Measurements from ENCODE around the gene IL17RA.

The IL17RA gene

DNA sequence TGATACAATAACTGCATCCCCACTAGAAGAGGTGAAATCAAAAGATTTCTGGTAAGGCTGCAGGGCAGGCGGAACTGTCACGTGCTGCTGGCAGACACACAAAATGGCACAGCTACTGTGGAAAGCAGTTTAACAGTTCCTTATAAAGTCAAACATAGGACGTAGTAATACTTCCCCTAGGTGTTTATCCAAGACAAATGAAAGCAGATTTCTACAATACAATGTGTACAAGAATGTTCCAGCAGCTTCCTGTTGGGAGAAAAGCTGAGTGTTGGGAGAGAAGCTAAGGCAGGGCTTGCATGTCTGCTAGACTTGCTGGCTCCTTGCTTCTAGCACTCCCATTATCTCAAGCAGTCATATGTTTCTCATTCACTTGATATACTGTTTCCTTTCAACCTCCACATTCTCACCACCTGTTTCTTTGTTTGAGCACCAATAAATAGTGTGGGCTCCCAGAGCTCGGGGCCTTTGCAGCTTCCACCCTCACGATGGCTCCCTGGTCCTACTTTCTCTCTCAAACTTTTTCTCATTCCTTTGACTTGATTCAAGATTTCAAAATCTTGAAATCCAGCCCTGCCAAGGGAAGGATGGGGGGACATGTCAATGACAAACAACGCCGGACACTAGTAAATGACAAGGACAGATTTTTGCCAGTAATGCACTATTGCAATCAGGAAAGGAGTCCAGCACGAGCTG, 21.2 kb upstream of the IL17RA start:
- Histone ChIP-seq H3K4me3 (ENCODE audit: low read length) (no peak overlapping the region), H3K4me1 (ENCODE audit: control insufficient read depth, insufficient read depth, low read length) (no peaks in the 10 kb centered on the region), H3K9ac (ENCODE audit: low read length) (no peak overlapping the region), H3K36me3 (ENCODE audit: control insufficient read depth, insufficient read depth, low read length) (no peaks in the 10 kb centered on the region), H3K27me3 (ENCODE audit: control insufficient read depth, insufficient read depth, low read length) (peaks cover 3% of the 10 kb centered on the region), H3K27ac (ENCODE audit: low read depth, low read length) (no peak overlapping the region)

DNA sequence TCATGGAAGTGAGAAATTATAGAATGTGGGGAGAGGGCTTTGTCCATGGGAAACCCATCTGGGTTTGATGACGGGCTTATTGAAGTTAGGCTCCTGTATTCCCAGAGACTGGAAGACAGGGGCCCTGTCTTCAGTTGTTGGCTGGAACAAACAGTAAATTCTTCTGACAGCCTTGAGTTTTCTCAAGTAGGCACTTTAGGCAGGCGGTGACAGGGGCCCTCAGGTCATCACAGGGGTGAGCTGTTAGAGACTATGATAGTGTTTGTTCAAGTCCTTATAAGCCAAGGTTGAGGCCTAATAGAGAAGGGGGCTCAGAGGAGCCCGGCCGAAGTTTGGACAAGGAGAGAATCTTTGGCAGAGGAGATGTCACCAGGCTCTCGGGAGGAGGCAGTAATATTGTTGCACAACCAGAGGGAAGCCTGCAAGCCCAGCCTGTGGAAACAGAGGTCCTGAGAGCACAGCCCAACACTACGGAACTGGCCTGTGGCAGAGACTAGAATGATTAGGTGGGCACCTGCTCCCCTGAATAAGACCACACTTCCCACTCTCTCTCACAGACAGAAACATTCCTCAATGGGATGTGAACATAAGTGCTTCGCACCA, 20.2 kb upstream of the IL17RA start:
- Histone ChIP-seq H3K9ac (ENCODE audit: low read length) (no peak overlapping the region), H3K4me3 (ENCODE audit: low read length) (no peak overlapping the region), H3K27ac (ENCODE audit: low read depth, low read length) (no peak overlapping the region), H3K4me1 (ENCODE audit: control insufficient read depth, insufficient read depth, low read length) (no peaks in the 10 kb centered on the region), H3K27me3 (ENCODE audit: control insufficient read depth, insufficient read depth, low read length) (peaks cover 3% of the 10 kb centered on the region), H3K36me3 (ENCODE audit: control insufficient read depth, insufficient read depth, low read length) (no peaks in the 10 kb centered on the region)

DNA sequence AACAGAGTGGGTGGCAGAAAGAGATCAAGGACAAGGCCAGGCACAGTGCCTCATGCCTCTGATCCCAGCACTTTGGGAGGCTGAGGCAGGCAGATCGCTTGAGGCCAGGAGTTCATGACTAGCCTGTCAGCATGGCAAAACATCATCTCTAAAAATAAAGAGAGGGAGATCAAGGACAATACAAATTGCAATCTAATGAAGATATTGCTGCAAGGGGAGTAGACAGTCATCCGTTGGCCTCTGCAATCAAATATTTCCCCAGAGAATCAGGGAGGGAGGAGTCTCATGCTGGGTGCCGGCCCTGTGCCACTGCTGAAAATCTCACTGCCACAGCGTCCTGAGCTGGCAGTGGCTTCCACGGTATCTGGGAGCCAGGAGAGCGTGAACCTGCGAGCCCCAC, 19.4 kb upstream of the IL17RA start:
- H3K27ac ChIP-seq (ENCODE audit: low read depth, low read length) = no peak overlapping the region

GRCh38 chr22:17072877-17073276, 11.9 kb upstream of the IL17RA start:
- no peaks in the 10 kb centered on the region for H3K36me3 ChIP-seq (ENCODE audit: control insufficient read depth, insufficient read depth, low read length)
- no peaks in the 10 kb centered on the region for H3K27me3 ChIP-seq (ENCODE audit: control insufficient read depth, insufficient read depth, low read length)
- no peak overlapping the region for H3K27ac ChIP-seq (ENCODE audit: low read depth, low read length)
- H3K4me1 ChIP-seq (ENCODE audit: control insufficient read depth, insufficient read depth, low read length) = no peaks in the 10 kb centered on the region
- H3K9ac ChIP-seq (ENCODE audit: low read length) = no peak overlapping the region
- no peak overlapping the region for H3K4me3 ChIP-seq (ENCODE audit: low read length)

More for the DNA sequence above, 19.4 kb upstream of the IL17RA start:
- Histone ChIP-seq H3K4me1 (ENCODE audit: control insufficient read depth, insufficient read depth, low read length) (no peaks in the 10 kb centered on the region), H3K27me3 (ENCODE audit: control insufficient read depth, insufficient read depth, low read length) (peaks cover 3% of the 10 kb centered on the region), H3K4me3 (ENCODE audit: low read length) (no peak overlapping the region), H3K9ac (ENCODE audit: low read length) (no peak overlapping the region), H3K36me3 (ENCODE audit: control insufficient read depth, insufficient read depth, low read length) (no peaks in the 10 kb centered on the region)

- no peaks in the 10 kb centered on the region for H3K36me3 ChIP-seq (ENCODE audit: control insufficient read depth, insufficient read depth, low read length)
- H3K27ac ChIP-seq (ENCODE audit: low read depth, low read length) = no peak overlapping the region
- no peak overlapping the region for H3K4me3 ChIP-seq (ENCODE audit: low read length)
- H3K9ac ChIP-seq (ENCODE audit: low read length) = no peak overlapping the region
- no peaks in the 10 kb centered on the region for H3K4me1 ChIP-seq (ENCODE audit: control insufficient read depth, insufficient read depth, low read length)
- H3K27me3 ChIP-seq (ENCODE audit: control insufficient read depth, insufficient read depth, low read length) = no peaks in the 10 kb centered on the region
These were observed 10.2 kb upstream of the IL17RA start for GRCh38 chr22:17074648-17075002.

- Histone ChIP-seq H3K9ac (ENCODE audit: low read length) (no peak overlapping the region), H3K4me1 (ENCODE audit: control insufficient read depth, insufficient read depth, low read length) (no peaks in the 10 kb centered on the region), H3K36me3 (ENCODE audit: control insufficient read depth, insufficient read depth, low read length) (no peaks in the 10 kb centered on the region), H3K27ac (ENCODE audit: low read depth, low read length) (no peak overlapping the region), H3K4me3 (ENCODE audit: low read length) (no peak overlapping the region), H3K27me3 (ENCODE audit: control insufficient read depth, insufficient read depth, low read length) (no peaks in the 10 kb centered on the region)
These were observed 7.5 kb upstream of the IL17RA start for GRCh38 chr22:17077255-17077654.

- Histone ChIP-seq H3K4me1 (ENCODE audit: control insufficient read depth, insufficient read depth, low read length) (no peaks in the 10 kb centered on the region), H3K9ac (ENCODE audit: low read length) (no peak overlapping the region), H3K4me3 (ENCODE audit: low read length) (no peak overlapping the region), H3K27me3 (ENCODE audit: control insufficient read depth, insufficient read depth, low read length) (no peaks in the 10 kb centered on the region), H3K36me3 (ENCODE audit: control insufficient read depth, insufficient read depth, low read length) (no peaks in the 10 kb centered on the region), H3K27ac (ENCODE audit: low read depth, low read length) (no peak overlapping the region)
These were observed 5.2 kb upstream of the IL17RA start for GRCh38 chr22:17079572-17079971.

DNA sequence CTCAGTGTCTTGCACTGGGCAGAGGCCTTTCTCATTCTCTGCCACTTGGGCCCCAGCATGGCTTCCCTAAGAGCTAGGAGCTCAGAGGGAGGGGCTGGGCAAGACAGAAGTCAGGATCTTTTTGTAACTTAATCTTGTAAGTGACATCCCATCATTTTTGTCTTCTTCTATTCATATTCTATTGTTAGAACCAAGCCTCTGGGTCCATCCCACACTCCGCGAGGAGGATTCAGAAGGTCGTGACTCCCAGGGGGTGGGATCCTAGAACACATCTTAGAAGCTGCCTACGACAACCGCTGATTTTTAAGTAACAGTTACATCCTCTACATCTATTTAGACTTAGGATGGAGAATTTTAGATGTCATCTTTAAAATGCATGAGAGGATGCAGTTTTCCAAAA, 1.5 kb upstream of the IL17RA start:
- no peaks in the 10 kb centered on the region for H3K36me3 ChIP-seq (ENCODE audit: control insufficient read depth, insufficient read depth, low read length)
- H3K27ac ChIP-seq (ENCODE audit: low read depth, low read length) = no peak overlapping the region
- H3K4me3 ChIP-seq (ENCODE audit: low read length) = no peak overlapping the region
- H3K27me3 ChIP-seq (ENCODE audit: control insufficient read depth, insufficient read depth, low read length) = no peaks in the 10 kb centered on the region
- H3K4me1 ChIP-seq (ENCODE audit: control insufficient read depth, insufficient read depth, low read length) = no peaks in the 10 kb centered on the region
- H3K9ac ChIP-seq (ENCODE audit: low read length) = no peak overlapping the region

DNA sequence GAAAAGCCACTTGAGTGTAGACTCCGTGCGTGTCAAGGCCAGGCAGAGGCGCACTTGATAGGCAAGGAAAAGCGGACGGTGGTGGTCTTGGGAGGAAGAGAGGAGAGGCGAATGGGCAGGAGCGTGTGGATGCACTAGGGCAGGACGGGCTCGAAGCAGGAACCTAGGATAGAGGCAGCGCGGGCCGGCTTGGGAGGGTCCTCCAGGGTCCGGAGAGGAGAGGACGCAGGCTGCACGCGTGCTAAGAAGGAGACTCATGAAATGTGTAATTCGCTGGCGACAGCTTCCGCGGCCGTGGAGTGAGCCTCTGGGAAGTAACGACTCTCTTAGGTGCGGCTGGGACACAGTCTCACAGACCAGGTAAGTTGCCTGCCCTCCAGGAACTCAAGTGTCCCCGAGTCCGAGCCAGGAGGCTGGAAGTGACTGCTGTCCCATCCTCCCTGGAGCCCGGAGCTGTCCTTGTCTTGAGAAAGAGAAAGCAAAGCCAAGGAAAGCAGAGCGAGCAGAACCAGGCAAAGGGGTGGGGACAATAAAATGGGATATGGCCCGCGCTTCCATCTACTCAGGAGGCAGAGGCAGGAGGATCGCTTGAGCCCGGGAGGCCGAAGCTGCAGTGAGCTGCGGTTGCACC, 874 bp upstream of the IL17RA start:
- Histone ChIP-seq H3K27ac (ENCODE audit: low read depth, low read length) (no peak overlapping the region), H3K4me1 (ENCODE audit: control insufficient read depth, insufficient read depth, low read length) (no peaks in the 10 kb centered on the region), H3K4me3 (ENCODE audit: low read length) (peak overlapping the region; percentile 80), H3K9ac (ENCODE audit: low read length) (no peak overlapping the region), H3K27me3 (ENCODE audit: control insufficient read depth, insufficient read depth, low read length) (no peaks in the 10 kb centered on the region), H3K36me3 (ENCODE audit: control insufficient read depth, insufficient read depth, low read length) (no peaks in the 10 kb centered on the region)

DNA sequence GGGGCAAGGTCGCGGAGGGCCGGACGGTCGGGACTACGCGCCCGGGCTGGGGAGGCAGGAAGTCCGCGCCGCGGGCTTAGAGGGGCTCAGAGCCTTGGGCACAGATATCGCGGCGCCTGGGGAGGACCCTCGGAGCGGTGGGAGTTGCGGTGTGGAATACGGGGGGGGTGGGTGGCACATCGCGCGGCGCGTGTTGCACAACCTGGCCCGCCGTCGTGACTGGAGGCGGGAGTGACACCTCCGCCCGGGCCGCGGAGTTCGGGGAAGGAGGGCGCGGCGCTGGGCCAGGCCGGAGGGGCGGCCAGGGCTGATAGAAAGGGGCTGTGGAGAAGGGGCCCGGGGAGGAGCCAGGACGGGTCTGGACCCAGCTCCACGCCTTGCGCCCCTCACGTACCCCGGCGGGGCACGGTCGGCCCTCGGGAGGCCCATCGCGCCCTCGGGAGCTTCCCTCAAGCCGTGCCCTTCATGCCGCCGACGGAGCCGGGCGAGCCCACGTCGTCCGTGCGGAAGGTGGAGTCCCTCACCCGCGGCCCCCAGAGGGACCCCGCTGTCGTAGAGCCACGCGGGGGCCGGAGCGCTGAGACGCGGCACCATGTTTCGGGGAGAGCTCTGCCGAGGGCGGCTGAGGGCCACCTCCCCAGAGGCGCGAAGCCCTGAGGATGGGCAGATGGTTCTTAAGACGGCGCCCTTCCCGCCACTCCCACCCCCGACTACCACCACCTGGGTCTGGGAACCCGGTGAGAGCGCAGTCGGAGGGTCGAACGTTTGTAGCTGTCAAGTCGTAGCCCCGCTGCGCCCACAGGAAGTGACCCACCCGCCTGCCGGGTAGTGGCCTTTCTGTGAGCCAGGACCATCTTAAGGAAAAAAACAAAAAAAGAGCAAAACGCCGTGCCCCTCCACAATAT, 729 bp downstream of the IL17RA start:
- Histone ChIP-seq H3K27me3 (ENCODE audit: control insufficient read depth, insufficient read depth, low read length) (no peaks in the 10 kb centered on the region), H3K36me3 (ENCODE audit: control insufficient read depth, insufficient read depth, low read length) (no peaks in the 10 kb centered on the region), H3K4me3 (ENCODE audit: low read length) (peak overlapping the region; percentile 80), H3K27ac (ENCODE audit: low read depth, low read length) (no peak overlapping the region), H3K9ac (ENCODE audit: low read length) (peak overlapping the region; percentile 60), H3K4me1 (ENCODE audit: control insufficient read depth, insufficient read depth, low read length) (no peaks in the 10 kb centered on the region)

- H3K4me1 ChIP-seq (ENCODE audit: control insufficient read depth, insufficient read depth, low read length) = no peaks in the 10 kb centered on the region
- no peaks in the 10 kb centered on the region for H3K36me3 ChIP-seq (ENCODE audit: control insufficient read depth, insufficient read depth, low read length)
- no peak overlapping the region for H3K9ac ChIP-seq (ENCODE audit: low read length)
- no peak overlapping the region for H3K27ac ChIP-seq (ENCODE audit: low read depth, low read length)
- H3K27me3 ChIP-seq (ENCODE audit: control insufficient read depth, insufficient read depth, low read length) = no peaks in the 10 kb centered on the region
- no peak overlapping the region for H3K4me3 ChIP-seq (ENCODE audit: low read length)
These were observed 1.5 kb downstream of the IL17RA start for GRCh38 chr22:17086296-17086695.

DNA sequence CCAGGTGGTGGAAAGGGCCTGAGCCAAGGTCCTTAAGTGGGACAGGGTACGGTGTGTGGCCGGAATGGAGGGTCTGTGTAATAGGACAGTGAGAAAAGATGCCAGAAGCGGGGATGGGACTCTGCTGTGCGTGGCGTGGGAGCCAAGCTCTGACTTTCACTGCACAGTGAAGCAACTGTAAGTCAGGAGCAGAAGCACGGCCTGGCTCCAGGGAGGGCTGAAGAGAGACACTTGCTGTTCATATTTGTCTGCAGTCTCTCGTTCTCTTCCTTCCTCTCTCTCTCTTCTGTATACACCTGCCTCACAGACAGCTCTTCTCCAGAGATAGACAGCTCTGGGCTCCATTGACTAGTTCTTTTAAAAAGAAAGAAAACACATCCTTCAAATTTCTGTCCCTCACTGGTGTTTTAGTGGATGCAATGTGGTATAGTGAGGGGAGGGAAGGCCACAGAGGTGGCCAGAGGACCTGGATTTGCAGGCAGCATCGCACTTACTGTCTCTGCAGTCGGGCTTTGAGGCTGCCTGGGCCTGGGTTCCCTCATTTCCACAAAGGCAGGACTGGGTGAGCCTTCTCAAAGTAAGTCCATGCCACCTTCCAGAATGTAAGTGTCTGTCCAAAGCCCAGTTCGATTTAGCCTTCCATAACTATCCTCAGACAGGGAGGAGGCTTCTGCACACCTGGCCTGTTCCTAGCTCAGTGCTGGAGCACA, 2.1 kb downstream of the IL17RA start:
- Histone ChIP-seq H3K4me3 (ENCODE audit: low read length) (no peak overlapping the region), H3K9ac (ENCODE audit: low read length) (no peak overlapping the region), H3K27me3 (ENCODE audit: control insufficient read depth, insufficient read depth, low read length) (no peaks in the 10 kb centered on the region), H3K27ac (ENCODE audit: low read depth, low read length) (no peak overlapping the region), H3K36me3 (ENCODE audit: control insufficient read depth, insufficient read depth, low read length) (no peaks in the 10 kb centered on the region), H3K4me1 (ENCODE audit: control insufficient read depth, insufficient read depth, low read length) (no peaks in the 10 kb centered on the region)

All from rectal smooth muscle tissue (tissue), 1 donor.